ACC112 (cell line): ENCODE measurements around the gene FNDC1.
"Not testable (repeated sequence)": the region's sequence is repeated elsewhere in the genome, so short reads cannot be mapped to it uniquely, and the experiment has no call there.

Experiments used
- H2AFZ ChIP-seq: fragments of 200-600 bp; sonication (generic); one replicate; pipeline ENCODE4 v1.6.0; 2017; ENCODE audit warnings: antibody characterized with exemption, low read length; ENCODE audit not compliant: unreplicated experiment
- H3K27ac ChIP-seq: fragments of 200-600 bp; sonication (generic); 2 replicates; pipeline ENCODE4 v1.5.1; 2014; ENCODE audit warnings: low read depth, mild to moderate bottlenecking, antibody characterized with exemption, low read length, moderate library complexity
- H3K27me3 ChIP-seq: fragments of 200-600 bp; sonication (generic); 2 replicates; pipeline ENCODE4 v1.6.1; 2014; ENCODE audit warnings: mild to moderate bottlenecking, antibody characterized with exemption, low read length, moderate library complexity, mixed read lengths; ENCODE audit not compliant: insufficient read depth
- H3K36me3 ChIP-seq: fragments of 200-600 bp; sonication (generic); 2 replicates; pipeline ENCODE4 v1.6.1; 2016; ENCODE audit warnings: mild to moderate bottlenecking, antibody characterized with exemption, low read length, moderate library complexity, mixed read lengths; ENCODE audit not compliant: insufficient read depth
- H3K4me1 ChIP-seq: fragments of 200-600 bp; sonication (generic); one replicate; pipeline ENCODE4 v1.6.1; 2016; ENCODE audit warnings: low read length, mixed read lengths; ENCODE audit not compliant: insufficient read depth, unreplicated experiment, control insufficient read depth
- H3K4me3 ChIP-seq: fragments of 200-600 bp; sonication (generic); 2 replicates; pipeline ENCODE4 v1.5.1; 2014; ENCODE audit warnings: mild to moderate bottlenecking, low read depth, low read length
- H3K79me2 ChIP-seq: fragments of 200-600 bp; sonication (generic); one replicate; pipeline ENCODE4 v1.6.0; 2016; ENCODE audit warnings: low read length; ENCODE audit not compliant: control insufficient read depth, unreplicated experiment, insufficient read depth

Gene FNDC1

GRCh38 chr6:159279790-159280277, 110.6 kb downstream of the FNDC1 start:
- Histone ChIP-seq H3K27ac (no peak overlapping the region), H3K4me1 (no peaks in the 10 kb centered on the region), H3K27me3 (no peaks in the 10 kb centered on the region), H3K79me2 (no peaks in the 10 kb centered on the region), H2AFZ (no peak overlapping the region), H3K36me3 (no peaks in the 10 kb centered on the region), H3K4me3 (no peak overlapping the region)

DNA sequence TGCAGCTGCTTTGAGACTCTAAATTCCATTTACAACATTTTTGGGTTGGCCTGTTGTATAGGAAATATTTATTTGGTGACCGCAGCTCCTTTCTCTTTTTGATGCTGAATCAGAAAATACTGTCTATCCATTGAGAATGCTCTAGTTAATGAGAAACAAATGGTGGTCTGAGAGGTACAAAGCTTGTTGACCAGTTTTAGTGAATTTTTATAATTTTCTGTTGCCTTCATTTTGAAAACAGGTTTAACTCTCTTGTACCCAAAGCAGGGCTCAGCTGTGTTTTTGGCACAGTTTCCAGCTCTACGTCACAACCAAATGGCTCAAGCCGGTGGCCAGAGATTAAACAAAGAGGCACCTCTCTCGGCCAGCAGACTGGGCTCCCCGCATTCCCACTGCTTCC, 113.2 kb downstream of the FNDC1 start:
- H3K27me3 ChIP-seq: no peaks in the 10 kb centered on the region
- no peak overlapping the region for H2AFZ ChIP-seq
- no peak overlapping the region for H3K27ac ChIP-seq
- H3K79me2 ChIP-seq: no peaks in the 10 kb centered on the region
- no peaks in the 10 kb centered on the region for H3K36me3 ChIP-seq
- no peaks in the 10 kb centered on the region for H3K4me1 ChIP-seq
- no peak overlapping the region for H3K4me3 ChIP-seq

DNA sequence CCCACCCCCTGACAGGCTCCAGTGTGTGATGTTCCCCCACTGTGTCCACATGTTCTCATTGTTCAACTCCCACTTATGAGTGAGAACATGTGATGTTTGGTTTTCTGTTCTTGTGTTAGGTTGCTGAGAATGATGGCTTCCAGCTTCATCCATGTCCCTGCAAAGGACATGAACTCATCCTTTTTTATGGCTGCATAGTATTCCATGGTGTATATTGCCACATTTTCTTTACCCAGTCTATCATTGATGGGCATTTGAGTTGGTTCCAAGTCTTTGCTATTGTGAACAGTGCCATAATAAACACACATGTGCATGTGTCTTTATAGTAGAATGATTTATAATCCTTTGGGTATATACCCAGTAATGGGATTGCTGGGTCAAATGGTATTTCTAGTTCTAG, 115.5 kb downstream of the FNDC1 start:
- not testable (repeated sequence) for H3K27ac ChIP-seq, H3K27me3 ChIP-seq, H3K4me3 ChIP-seq, H3K79me2 ChIP-seq, H2AFZ ChIP-seq, H3K36me3 ChIP-seq, H3K4me1 ChIP-seq

GRCh38 chr6:159298840-159299239, 129.6 kb downstream of the FNDC1 start:
- no peak overlapping the region for H2AFZ ChIP-seq
- H3K4me1 ChIP-seq: no peaks in the 10 kb centered on the region
- H3K36me3 ChIP-seq: no peaks in the 10 kb centered on the region
- 0 out of 2 replicates have a peak, but pooled peaks cover 7% of the 10 kb centered on the region for H3K27me3 ChIP-seq
- H3K27ac ChIP-seq: no peak overlapping the region
- H3K4me3 ChIP-seq: no peak overlapping the region
- no peaks in the 10 kb centered on the region for H3K79me2 ChIP-seq

GRCh38 chr6:159299566-159299965, 130.4 kb downstream of the FNDC1 start:
- H3K36me3 ChIP-seq: no peaks in the 10 kb centered on the region
- H3K27ac ChIP-seq: no peak overlapping the region
- H3K4me1 ChIP-seq: no peaks in the 10 kb centered on the region
- H3K27me3 ChIP-seq: 0 out of 2 replicates have a peak, but pooled peaks cover 7% of the 10 kb centered on the region
- no peak overlapping the region for H3K4me3 ChIP-seq
- no peak overlapping the region for H2AFZ ChIP-seq
- no peaks in the 10 kb centered on the region for H3K79me2 ChIP-seq

DNA sequence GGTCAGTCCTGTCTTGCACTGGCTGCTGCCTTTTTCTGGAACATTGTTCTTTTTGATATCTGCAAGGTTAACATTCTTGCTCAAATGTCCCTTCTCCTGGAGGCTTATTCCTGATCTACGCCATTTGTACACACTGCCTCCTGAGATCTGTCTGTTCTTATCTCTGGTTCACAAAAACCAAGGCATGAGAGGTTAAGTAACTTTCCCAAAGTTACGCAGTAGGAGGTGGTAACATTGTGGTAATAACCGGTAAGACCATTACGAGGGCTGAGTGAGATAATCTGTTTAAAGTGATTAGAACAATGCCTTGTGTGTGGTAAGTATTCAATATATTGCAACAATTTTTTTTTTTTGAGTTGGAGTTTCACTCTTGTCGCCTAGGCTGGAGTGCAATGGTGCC, 132.1 kb downstream of the FNDC1 start:
- no peaks in the 10 kb centered on the region for H3K36me3 ChIP-seq
- H3K27me3 ChIP-seq: 0 out of 2 replicates have a peak, but pooled peaks cover 7% of the 10 kb centered on the region

GRCh38 chr6:159301810-159302593, 132.8 kb downstream of the FNDC1 start:
- H3K79me2 ChIP-seq: no peaks in the 10 kb centered on the region
- 0 out of 2 replicates have a peak, but pooled peaks cover 7% of the 10 kb centered on the region for H3K27me3 ChIP-seq
- no peak overlapping the region for H3K27ac ChIP-seq
- H3K4me1 ChIP-seq: no peaks in the 10 kb centered on the region
- H3K36me3 ChIP-seq: no peaks in the 10 kb centered on the region
- no peak overlapping the region for H2AFZ ChIP-seq
- no peak overlapping the region for H3K4me3 ChIP-seq

More for the DNA sequence above, 132.1 kb downstream of the FNDC1 start:
- H3K79me2 ChIP-seq: no peaks in the 10 kb centered on the region
- H3K4me3 ChIP-seq: no peak overlapping the region
- no peaks in the 10 kb centered on the region for H3K4me1 ChIP-seq
- no peak overlapping the region for H2AFZ ChIP-seq
- no peak overlapping the region for H3K27ac ChIP-seq

- Histone ChIP-seq H3K36me3 (no peaks in the 10 kb centered on the region), H3K4me1 (no peaks in the 10 kb centered on the region), H3K27me3 (0 out of 2 replicates have a peak, but pooled peaks cover 6% of the 10 kb centered on the region), H2AFZ (no peak overlapping the region), H3K4me3 (no peak overlapping the region), H3K27ac (no peak overlapping the region), H3K79me2 (no peaks in the 10 kb centered on the region)
Observed at GRCh38 chr6:159302594-159302992, 133.4 kb downstream of the FNDC1 start.

DNA sequence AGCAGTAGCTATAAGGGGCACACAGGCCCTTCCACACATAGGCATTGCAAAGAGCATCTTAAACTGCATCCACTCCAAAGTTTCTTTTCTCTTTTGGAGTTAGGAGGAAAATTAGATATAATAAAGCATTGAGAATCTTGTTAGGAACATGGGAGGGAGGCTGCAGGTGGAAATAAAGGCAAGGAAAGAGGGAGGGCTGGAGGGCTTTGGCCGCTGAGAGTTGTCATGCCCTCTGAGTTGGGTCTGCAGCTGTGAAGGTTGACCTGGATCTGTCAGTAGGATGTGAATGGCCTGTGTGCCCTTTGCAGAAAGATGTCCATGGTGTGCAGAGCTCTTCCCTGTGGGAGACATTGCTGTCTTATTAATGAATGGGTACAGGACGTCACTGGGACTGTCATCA, 134.0 kb downstream of the FNDC1 start:
- Histone ChIP-seq H3K27me3 (0 out of 2 replicates have a peak, but pooled peaks cover under 1% of the 10 kb centered on the region), H3K79me2 (no peaks in the 10 kb centered on the region), H3K4me1 (no peaks in the 10 kb centered on the region), H3K27ac (no peak overlapping the region), H3K36me3 (no peaks in the 10 kb centered on the region), H3K4me3 (no peak overlapping the region), H2AFZ (no peak overlapping the region)

DNA sequence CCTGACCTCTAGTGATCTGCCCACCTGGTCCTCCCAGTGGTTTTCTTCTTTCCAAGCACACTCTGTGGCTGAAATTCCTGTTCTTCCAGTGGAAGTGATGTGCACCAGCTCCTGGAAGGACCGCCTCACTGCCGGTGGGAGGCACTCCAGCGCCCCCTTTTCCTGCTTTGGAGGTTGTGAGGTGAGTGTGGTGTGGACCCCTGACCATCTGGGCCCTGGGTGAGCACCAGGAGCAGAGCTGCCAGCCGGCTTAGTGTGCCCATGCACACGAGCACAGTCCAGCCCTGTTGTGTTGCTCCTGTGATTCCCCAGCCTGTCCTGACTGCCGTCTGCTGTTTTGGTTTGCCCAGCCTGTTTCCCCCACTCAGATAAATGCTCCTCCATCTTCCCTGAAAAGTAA, 134.6 kb downstream of the FNDC1 start:
- H3K79me2 ChIP-seq: no peaks in the 10 kb centered on the region
- no peak overlapping the region for H3K27ac ChIP-seq
- no peak overlapping the region for H2AFZ ChIP-seq
- no peaks in the 10 kb centered on the region for H3K4me1 ChIP-seq
- no peaks in the 10 kb centered on the region for H3K27me3 ChIP-seq
- no peak overlapping the region for H3K4me3 ChIP-seq
- no peaks in the 10 kb centered on the region for H3K36me3 ChIP-seq

GRCh38 chr6:159304641-159305040, 135.4 kb downstream of the FNDC1 start:
- no peaks in the 10 kb centered on the region for H3K36me3 ChIP-seq
- no peak overlapping the region for H3K27ac ChIP-seq
- no peaks in the 10 kb centered on the region for H3K4me1 ChIP-seq
- no peak overlapping the region for H3K4me3 ChIP-seq
- H3K27me3 ChIP-seq: no peaks in the 10 kb centered on the region
- H3K79me2 ChIP-seq: no peaks in the 10 kb centered on the region
- H2AFZ ChIP-seq: no peak overlapping the region
